ENCODE measurements around the gene DNASE2B.
"Not testable (repeated sequence)": the region's sequence is repeated elsewhere in the genome, so short reads cannot be mapped to it uniquely, and the experiment has no call there.

DNASE2B gene

DNA sequence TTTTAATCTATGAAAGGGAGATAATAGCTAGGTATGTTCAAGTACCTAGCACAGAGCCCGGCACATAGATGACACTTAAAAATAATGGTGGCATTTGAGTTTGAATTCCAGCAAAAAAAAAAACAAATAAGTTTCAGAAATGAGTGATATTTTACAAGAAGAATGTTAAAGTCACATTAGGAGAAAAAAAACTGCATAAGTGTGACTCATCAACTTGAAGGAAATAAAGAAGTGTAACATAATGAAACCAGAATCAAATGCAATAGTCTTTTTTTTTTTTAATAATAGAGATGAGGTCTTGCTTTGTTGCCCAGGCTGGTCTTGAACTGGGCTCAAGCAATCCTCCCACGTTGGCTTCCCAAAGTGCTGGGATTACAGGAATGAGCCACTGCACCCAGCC, 17.1 kb downstream of the DNASE2B start:
- DNase-seq = no peak

DNA sequence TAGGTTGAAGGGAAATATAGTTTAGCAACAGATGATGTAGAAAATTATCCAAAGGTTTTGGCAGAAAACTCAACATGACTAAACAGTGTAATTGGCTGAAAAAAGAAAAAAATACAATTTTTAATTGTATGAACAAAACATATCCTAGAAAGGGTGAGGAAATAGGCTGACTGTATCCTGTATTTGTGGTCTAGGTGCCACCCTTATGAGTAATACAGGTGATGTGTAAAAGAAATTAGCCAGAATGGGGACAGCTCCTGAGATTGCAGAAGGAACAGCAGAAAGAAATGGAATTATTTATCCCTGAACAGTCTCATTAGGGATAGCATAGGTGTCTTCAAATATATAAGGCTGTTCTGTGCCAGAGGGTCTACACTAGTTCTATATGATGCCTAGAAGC, 24.6 kb downstream of the DNASE2B start:
- no peak for DNase-seq

DNA sequence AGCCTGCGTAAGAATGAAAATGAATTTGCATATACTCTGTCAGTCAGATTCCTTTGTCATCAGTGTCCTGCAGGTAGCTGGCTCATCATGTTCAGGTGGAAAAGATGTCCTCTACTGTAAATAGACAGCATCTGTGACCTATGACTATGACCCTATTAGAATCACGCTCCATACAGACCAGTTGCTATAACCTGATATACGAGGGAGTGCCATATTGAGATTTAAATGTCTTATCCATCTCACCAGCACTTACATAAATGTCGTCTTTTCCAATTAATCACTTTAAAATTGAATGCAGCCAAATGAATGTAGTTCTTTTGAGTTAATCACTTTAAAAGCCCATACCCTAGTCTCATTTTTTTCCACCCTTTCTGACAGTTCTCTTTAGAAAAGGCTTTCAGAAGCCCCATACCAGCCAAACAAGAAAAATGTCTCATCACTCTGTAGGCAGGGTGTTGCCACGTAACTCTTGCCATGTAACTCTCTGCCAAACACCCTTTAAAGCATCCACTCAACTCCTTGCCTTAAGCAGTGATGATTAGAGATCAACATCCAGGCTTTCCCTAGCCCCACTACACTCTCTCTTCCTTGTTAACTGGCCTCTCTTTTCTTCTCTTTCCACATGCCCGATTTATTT, 26.3 kb downstream of the DNASE2B start:
- DNase-seq = no peak

DNA sequence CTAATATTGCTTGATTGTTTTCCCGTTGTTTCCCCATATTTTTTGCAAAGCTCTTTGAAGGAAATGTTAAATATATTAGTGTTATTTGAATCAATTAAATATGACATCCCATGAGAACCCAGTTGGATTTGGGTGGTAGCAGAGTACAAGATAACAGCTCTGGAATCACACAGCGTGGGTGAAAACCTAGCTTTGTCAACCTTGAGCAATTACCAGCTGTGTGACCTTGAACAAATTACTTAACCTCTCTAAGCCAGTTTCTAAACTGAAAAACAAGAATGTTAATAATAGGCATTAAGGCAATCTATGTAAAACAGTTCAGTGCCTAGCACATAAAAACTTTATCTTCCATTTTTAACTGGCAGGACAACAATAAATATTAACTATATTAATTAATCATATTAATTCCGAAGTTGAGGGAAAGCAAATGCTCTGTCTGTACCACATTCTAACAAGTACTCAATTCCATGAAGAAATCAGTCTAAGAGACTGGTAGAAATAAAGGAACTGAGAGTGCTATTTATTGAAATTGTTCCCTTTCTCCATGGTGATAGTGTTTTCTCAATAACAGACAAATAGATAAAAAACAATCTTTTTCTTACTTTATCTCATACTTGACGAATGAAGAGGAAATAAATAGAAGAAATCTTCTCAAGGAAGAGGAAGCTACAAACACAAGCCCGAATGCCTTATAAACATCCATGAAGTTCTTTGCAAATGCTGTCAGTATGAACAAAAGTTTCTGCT, 27.0 kb downstream of the DNASE2B start:
- no peak for DNase-seq

DNA sequence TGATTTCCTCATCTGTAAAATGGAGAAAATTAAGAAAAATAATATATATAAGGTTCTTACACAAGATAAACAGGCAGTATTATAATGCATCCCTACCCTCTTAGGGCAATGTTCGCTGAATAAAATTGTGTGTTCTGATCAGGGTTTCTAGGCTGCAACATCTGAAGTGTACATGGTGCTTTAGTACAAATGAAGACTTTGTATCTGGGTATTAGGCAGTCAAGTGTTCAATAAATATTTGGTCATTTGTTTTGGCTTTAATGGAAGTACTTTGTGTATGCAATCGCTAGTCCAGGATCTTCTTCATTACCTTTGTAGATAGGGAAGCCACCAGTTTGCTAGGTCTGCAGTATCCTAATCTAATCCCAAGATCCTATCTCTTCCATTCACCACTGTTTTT, 28.1 kb downstream of the DNASE2B start:
- no peak for DNase-seq

DNA sequence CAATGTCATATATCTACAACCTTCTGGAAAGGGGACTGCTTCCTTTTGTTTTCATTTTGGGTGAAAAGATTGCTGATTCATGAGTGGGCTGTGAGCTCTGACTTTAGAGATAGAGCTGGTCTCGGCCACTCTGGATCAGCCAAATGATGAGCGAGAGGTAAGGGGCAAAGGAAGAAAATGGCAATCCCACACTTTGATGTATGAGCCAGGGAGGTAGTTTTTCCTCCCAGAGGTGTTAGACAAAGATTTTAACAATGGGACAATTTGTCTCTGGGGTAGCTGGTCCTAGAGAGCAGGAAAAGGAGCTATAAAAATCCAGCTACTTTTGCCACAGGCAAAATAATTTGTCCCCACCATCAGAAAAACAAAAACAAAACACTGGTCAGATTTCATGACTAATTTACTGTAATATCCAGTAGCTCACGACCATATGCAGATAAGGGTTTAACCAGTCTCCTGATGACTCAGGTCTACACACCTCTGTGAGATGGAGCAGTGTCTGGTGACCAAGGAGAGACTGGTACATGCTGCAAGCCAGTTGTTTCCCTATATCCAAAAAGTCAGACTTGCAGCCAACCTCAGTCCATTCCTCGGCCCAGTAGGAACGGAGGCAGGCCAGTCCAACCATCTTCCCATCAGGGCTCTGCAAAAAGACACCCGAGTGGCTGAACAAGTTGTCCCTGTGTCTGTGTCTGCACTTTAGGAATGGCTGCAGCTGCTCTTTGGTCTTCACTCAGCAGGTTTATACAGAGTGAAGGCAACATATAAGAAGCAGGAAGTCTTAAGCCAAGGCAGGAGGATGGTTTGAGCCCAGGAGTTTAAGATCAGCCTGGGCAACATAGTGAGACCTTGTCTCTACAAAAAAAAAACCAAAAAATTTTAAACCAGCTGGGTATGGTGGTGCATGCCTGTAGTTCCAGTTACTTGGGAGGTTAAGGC, 29.2 kb downstream of the DNASE2B start:
- DNase-seq = no peak

DNA sequence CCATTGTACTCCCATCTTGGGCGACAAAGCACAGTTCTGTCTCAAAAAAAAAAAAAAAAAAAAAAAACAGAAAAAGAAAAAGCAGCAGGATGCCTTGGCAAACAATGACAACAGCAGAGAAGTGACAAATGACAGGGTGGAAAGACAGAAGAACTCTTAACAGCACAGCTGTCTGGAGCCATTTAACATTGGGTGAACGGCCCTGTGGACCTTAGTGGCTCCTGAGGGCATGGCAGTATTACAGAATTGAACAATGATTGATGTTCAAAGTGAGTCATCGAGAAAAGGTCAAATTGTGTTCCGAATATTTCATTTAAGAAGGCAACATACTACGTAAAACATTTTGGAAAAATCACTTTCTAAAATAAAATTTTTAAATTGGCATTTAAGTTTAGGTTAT, 30.0 kb downstream of the DNASE2B start:
- no peak for DNase-seq

DNA sequence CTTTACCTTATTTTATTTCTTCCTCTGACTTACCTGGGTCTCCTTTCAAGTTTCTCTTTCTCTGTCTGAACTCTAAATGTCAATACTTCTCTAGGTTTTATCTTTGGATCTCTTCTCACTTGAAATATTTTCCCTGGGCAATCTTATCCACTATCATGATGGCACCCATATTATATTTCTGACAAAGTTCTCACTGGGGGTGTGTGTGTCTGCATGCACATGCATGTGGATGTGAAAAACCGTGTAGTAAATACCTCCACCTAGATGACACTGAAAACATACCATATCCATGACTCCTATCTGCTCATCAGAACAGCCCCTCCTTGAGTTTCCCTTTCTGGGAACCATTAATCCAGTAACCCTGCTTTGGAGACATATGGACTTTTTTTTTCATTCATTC, 30.9 kb downstream of the DNASE2B start:
- DNase-seq = no peak

DNA sequence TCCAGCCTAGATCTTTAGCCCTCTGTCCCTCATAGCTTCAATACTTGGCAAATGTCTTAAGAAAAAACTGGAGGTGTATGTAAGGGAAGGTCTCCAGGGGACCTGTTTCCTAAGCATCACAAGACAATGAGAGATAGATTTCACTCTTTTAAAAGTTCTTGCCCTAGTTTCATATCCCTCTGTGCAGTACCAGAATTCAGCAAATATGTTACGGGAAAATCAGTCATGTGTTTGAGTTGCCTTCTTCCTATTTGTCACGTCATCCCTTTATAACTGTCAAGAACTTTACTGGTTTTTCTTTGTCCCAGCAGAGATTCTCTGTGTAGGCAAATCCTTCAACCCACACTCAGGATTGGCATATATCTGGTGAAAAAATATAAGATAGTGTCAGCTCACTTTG, 32.3 kb downstream of the DNASE2B start:
- DNase-seq = no peak

DNA sequence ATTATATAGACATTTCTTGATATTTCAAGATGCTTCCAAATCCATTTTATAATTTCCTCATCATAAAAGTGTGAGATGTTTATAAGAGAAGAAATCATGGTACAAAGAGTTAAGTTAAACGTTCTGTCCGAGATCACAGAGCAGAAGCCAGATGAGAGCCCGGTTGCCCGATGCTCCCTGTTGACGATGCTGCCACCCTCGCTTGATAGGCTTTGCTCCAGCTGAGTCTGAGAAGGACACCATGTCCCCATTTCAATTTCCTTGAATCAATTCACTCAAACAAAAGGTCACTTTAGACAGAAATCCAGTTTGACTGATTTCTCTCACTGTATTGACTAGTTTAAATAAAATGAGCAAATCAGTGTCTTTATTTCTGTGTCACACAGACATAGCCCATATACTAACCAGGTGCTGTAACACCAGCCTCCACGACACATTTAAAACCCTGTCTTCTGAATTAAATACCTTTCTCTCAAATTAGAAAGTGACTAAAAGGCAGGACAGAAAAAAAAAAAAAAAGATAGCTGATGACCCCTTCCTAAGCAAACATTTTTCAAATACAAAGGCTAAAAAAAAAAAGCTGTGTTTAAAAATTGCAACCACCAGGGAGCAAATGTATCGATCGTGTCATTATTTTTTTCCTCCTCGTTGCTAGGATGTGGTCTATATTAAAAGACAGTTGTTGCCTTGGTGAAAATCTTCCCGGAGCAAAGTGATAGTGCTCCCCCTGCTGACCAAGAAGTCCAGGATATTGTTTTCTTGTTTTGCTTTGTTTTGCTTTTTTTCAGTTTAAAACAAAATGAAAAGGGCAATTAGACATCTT, 35.2 kb downstream of the DNASE2B start:
- DNase-seq = peak; percentile 13

DNA sequence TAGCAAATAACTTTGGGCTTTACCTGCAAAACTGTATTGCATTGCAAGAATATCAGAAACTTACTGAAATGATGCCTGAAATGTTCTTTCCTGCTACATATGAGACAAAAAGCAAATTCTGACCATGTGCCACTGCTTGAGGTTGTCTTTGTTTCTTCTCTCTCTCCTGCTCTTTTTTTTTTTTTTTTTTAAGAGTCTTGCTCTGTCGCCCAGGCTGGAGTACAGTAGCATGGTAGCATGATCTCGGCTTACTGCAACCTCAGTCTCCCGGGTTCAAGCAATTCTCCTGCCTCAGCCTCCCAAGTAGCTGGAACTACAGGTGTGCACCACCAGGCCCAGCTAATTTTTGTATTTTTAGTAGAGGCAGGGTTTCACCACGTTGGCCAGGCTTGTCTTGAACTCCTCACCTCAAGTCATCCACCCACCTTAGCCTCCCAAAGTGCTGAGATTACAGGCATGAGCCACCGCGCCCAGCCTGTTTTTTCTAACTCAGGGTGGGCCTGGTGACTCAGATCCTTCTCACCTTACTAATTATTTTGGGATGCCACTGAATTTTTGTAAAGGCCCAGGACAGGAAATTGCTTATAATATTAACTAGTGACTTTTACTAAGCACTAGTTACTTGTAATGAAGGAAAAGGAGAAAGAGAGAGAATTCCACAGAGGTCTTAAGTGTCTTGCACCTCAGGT, 35.9 kb downstream of the DNASE2B start:
- DNase-seq = no peak

DNA sequence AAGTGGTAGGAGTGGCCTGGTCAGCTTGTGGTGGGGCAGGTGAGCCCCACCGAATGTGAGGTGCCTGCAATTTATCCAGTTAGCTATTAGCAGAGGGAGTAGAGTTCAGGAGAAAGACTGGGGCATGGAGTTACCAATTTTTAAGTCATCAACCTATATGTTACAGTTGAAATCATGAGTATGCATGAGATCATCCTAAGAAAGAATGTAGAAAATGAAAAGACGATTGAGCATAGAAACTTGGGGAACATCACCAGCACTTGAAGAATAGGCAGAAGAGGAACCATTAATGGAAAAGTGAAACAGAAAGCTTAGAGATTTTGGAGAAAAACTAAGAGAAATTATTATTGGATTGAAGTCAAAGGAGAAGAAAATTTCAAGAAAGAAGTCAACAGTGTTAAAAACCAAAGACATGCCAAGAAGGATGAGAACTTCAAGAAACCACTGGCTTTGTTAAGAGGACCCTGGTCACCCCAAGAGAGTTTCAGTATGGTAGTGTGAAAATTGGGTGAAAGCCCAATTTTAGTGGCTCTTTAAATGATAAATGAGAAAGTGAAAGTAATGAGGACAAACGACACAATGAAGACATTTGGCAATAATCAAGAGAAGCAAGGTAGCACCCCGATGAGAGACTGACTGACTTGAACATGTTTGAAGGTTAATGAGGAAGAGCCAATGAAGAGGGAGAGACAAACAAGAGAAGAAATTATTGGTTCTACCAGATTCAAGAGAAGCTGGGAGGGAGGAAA, 36.7 kb downstream of the DNASE2B start:
- no peak for DNase-seq

DNA sequence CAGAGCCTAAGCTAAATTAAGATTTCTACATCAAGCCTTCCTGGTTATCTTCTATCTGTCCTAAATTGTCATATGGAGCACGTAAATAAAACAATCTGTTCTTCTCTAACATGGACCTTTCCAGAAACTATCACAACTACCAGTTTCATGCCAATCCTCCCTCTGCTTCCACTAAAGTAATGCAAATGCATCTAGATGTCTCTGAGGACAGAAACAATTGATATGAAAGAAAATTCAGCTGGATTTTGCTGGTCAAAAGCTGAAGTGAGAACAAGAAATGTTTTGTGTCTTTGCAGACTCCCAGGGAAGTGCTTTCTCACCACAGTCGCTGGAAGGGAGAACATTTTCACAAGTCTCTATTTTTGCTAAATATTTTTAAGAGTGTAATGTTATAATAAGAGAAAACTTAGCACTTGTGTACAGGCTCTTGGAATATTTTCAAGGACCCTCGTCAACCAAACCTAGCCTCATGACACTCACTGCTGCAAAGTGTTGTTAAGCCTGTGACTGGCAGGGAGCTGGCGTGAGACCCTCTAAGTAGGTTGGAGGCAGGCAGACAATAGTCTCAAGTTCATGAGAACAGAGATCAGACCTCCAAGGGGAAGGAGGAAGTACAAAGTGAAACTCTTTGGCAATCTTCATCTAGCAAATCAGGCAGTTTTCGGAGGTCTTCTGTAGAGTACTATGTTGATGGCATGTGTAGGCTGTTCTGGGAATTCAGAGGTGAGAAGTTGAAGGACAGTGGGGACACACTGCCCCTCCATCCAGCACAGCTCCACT, 38.8 kb downstream of the DNASE2B start:
- DNase-seq = no peak

DNA sequence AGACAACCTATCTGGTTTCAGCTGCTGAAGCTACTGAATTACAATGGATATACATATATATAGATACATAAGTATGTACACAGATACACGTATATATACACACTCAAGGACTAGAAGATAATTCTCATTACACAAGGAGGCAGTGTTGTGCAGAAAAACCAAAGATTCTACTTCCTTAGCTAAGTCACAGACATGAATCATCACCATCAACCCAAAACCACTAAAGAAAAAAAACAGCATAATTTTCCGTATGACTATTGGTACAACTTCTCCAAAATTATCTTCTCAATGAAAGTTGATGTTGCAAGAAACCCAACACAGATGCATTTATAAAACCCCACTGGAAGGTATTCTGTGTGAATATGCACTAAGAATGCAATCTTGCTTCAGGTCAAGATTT, 44.0 kb downstream of the DNASE2B start:
- no peak for DNase-seq

DNA sequence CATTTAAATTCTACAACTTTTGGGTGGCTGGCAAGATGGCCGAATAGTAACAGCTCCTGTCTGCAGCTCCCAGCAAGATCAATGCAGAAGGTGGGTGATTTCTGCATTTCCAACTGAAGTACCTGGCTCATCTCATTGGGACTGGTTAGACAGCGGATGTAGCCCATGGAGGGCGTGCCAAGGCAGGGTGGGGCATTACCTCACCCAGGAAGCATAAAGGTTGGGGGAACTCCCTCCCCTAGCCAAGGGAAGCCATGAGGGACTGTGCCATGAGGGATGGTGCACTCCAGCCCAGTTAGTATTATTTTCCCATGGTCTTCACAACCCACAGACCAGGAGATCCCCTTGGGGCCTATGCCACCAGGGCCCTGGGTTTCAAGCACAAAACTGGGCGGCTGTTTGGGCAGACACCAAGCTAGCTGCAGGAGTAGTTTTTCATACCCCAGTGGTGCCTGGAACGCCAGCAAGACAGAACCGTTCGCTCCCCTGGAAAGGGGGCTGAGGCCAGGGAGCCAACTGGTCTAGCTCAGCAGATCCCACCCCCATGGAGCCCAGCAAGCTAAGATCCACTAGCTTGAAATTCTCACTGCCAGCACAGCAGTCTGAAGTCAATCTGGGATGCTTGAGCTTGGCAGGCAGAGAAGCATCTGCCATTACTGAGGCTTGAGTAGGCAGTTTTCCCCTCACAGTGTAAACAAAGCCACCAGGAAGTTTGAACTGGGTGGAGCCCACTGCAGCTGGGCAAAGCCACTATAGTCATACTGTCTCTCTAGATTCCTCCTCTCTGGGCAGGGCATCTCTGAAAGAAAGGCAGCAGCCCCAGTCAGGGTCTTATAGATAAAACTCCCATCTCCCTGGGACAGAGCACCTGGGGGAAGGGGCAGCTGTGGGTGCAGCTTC, 44.7 kb downstream of the DNASE2B start:
- DNase-seq = not testable (repeated sequence)

DNA sequence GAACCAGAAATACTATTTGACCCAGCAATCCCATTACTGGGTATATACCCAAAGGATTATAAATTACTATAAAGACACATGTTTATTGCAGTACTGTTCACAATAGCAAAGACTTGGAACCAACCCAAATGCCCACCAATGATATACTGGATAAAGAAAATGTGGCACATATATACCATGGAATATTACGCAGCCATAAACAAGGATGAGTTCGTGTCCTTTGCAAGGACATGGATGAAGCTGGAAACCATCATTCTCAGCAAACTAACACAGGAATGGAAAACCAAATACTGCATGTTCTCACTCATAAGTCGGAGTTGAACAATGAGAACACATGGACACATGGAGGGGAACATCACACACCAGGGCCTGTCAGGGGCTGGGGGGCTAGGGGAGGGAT, 50.4 kb downstream of the DNASE2B start:
- DNase-seq = not testable (repeated sequence)

DNA sequence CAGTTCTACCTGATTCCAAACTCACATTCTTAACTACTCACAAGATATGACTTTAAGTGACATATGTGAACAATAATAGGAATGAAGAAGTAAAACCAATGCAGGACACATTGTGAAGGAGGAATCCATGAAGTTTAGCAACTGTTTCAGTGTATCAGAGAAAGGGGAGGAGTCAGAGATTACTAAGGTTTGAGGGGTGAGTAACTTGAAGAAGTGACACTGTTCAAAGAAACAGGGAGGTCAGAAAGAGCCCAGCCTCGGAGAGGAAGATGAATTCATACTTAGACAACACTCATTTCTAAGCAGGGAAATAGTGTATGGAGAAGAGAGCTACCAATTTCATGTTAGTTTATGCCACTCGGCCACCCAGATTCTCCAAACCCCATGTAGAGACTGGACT, 52.6 kb downstream of the DNASE2B start:
- DNase-seq = no peak

DNA sequence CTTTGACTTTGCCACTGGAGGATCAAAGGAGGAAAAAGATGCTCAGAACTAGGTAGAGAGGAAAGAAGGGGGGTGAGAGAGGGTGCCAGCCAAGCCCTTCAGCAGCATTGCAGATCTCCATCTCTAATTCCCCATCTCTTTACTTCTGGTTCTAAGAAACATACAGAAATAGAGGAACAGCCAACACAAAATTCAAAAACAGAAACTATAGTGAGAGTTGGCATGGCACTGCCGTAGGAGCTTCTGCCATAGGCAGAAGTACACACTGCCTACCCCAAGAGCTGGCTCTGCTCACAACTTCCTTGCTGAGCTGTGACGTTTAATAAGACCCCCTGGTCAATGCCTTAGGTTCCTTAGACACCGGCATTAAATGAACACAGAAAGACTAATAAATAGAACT, 54.2 kb downstream of the DNASE2B start:
- DNase-seq = no peak

DNA sequence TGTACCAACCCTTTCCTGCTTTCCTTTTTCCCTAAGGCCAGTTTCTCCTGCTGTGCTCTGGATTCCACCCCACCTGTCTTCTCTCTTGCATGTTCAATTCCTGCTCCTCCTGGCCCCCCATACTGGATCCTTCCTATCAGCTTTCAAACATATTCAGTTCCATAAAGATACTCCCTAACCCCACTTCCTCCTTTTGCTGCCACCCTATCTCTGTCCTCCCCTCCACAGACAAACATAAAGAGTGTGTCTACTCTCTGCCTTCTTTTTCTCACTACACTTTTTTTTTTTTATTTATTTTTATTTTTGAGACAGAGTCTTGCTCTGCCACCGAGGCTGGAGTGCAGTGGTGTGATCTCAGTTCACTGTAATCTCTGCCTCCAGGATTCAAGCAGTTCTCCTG, 63.8 kb downstream of the DNASE2B start:
- no peak for DNase-seq

Data from NCI-H524 treated with DMSO at 0.1 percent for 48 hours (cell line).